ENCODE data around the gene MYCL.

The MYCL gene, protein sequence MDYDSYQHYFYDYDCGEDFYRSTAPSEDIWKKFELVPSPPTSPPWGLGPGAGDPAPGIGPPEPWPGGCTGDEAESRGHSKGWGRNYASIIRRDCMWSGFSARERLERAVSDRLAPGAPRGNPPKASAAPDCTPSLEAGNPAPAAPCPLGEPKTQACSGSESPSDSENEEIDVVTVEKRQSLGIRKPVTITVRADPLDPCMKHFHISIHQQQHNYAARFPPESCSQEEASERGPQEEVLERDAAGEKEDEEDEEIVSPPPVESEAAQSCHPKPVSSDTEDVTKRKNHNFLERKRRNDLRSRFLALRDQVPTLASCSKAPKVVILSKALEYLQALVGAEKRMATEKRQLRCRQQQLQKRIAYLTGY

DNA sequence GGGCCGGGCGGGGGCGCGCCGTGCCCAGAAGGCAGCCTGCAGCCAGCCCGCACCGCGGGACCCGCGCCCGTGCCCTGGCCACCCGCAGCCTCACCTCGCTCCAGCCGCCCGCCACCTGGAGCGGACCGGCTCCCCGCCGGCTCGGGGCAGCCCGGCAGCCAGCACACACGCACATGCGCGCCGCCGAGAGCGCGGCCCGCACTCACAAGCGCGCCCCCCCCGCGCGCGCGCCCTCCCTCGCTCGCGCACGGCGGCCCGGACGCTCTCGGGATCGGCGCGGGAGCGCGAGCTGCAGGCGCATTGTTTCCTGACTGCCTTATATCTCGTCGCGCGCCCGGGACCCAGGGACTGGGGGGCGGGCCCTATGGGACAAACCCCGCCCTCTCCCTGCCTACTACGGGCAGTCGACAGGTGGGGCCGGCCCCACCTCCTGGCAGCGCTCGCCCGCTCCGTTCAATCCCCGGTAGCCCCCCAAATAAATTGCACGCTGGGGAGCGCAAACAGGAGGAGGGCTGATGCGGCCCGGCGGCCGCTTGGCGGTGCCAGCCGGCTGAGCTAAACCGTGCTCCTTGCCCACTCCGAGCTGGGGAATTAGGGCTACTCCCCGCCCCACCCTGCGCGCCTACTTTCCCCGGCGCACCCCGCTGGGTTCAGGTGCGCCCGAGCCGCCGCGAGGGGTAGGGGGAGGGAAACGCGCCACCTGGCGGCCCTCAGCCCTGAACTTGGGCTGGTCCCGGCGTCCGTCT, at the start of gene MYCL:
Gene MYCL, minus strand, starts transcription at position 204 of the 746 bp plus-strand sequence. CDS start 483 bp downstream, outside the sequence.
- peak; percentile 62 for DNase-seq (ENCODE audit: low read depth)

DNA sequence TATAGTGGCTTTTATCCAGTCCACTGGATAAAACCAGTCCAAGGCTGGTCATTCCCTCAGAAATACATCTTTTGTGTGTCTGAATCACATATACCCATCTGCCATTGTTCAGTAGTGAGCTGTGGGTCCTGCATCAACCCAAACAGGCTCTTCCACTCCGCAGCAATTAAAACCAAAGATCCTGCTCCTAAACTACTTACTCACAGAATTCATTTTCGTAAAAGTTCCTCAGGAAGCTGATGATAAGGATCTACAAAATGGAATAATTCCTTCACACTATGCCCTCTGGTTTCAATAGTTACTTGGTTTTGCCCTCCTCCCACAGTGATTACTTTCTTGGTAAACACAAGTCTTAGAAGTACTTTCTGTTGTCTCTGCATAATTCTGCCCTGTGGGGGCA, 48.2 kb upstream of the MYCL start:
- DNase-seq (ENCODE audit: low read depth): no peak

DNA sequence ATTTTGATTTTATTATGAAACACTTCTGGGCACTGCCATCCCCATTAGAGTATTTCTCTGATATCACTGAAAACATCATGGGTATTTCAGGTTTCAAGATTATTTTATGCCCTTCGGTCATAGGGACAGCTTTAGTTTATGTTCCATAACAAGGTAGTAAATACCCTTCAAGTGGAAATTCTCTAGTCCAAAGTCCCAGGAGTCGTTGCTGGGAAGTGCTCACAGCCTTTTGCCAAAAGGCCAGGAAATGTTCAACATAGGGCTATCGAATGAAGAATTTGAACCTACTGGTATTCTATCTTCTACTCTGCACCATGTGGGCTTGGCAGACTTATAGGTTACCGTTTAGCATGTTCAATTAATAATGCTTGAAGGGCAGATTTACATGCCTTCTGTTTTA, 45.5 kb upstream of the MYCL start:
- DNase-seq (ENCODE audit: low read depth): no peak

DNA sequence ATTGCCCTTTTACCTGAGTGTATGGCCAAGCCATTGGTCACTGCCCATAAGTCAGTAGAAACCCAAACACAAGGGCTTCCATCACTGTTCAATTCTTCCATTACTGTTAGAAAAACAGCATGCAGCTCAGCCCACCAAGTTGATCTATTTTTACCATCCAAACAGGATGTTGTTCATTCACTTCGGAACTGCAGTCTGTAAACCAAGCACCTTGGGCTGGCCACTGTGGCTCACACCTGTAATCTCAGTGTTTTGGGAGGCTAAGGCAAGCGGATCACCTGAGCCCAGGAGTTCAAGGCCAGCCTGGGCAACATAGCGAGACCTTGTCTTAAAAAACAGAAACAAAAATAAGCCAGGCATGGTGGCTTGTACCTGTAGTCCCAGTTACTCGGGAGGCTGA, 44.5 kb upstream of the MYCL start:
- no peak for DNase-seq (ENCODE audit: low read depth)

DNA sequence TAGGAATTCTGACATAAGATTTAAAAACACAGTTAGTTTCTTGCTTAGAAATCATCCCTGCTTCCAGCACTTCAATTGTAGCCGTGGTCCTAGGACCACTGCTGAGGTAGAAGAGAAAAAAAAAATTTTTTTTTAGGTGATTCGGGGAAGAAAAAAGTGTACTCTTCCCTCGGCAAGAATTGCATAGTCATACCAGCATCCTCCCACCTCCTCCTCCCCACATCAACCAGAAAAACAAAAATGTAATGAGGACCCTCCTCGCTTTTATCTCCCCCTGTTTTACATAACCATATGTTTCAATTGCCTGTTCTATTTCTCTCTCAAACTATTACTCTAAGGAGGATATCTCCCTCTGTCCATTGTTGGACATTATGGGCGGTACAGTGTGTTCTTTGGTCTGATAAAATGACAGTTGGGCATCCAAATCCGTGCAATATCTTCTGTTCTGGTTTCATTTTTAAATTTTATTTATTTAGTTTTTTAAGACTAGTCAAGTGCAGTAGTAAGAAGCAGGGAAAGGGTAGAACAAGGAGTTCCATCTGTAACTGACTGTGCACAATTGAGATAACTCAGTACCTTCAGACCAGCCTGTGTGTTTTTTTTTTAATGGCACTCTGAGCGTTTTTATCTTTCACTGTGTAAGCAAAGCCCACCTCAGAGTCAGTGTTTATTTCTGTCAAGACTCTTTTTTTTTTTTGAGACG, 42.8 kb upstream of the MYCL start:
- DNase-seq (ENCODE audit: low read depth): no peak

DNA sequence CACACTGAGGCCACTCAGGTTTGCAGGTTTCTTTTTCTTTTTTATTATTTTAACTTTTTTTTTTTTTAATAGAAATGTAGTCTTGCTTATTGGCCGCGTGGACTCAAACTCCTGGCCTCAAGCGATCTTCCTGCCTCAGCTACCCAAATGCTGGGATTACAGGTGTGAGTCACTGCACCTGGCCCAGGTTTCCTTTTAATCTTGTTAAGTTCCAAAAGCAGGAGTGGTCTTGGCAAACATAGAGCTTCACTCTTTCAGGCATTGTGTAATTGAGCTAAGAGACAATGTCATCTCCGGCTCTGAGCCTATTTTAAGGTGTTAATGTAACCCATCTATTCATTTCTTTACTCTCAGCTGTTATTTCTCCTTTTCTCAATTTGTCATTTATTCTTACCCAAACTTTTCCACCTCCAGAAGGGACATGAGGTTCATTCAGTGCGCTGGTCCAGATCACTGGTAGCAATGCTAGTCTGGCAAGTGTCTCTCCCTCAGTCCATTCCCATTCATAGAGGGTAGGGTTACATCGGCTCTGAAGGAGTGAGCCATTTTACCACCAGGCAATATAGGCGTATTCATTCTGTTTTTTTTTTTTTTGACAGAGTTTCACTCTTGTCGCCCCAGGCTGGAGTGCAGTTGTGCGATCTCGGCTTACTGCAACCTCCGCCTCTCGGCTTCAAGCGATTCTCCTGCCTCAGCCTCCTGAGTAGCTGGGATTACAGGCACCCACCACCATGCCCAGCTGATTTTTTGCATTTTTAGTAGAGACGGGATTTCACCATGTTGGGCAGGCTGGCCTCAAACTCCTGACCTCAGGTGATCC, 42.0 kb upstream of the MYCL start:
- DNase-seq (ENCODE audit: low read depth): no peak

DNA sequence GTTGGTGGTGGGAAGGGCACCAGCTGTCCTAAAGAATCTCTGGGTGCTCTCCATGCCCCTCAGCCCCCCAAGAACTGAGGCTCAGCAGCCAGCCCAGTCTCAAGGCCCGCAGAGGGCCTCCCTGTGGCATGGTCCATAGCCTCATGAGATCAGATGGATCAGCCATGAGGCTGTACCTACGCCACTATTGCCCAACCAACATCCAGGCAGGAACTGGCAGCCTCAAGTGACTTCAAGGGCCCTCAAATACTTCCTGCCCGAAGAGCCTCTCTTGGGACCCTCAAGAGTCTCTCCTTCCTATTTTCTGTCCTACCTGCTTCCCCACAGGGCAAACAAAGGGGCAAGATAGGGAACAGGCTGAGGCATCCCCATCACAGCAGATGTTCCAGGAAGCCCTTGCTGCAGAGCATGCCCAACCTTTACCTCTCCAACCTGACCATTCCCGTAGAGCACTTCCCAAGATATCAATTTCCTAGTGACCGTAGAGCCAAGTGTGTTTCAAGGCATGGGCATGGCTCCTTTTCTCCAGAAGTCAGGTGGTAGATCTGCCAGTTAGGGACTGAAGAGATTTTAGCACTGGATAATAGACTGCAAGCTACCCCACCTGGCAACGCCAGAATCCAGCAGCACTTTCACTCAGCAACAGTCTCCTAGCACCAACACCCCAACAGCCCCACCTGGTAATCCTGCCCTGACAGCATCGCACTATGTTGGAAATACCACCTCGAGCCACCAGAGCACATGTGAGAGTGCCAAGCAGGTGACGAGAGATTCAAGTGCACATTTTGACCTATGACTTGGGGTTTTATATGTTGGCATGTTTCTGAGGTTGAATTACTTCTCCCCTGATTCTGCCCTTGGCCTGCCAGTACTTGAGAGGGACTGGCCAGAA, 39.5 kb upstream of the MYCL start:
- no peak for DNase-seq (ENCODE audit: low read depth)

DNA sequence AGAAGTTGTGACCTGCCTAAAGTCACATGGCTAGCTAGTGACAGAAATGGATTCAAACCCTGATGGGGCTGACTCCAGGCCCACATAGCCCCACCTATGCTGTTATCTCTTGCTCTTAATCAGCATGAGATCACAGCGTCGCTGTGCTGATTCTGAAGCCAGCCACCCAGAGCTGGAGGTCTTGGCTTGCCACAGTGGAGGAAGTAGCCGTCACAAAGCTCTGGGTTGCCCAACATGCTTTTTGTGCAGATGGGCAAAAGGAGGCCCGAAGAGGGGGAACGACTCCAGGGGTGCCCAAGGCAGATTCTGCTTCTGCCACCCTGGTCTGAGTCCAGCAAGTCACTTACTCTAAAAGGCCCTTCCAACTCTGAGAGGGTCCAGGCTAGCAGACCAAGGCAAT, 38.5 kb upstream of the MYCL start:
- no peak for DNase-seq (ENCODE audit: low read depth)

DNA sequence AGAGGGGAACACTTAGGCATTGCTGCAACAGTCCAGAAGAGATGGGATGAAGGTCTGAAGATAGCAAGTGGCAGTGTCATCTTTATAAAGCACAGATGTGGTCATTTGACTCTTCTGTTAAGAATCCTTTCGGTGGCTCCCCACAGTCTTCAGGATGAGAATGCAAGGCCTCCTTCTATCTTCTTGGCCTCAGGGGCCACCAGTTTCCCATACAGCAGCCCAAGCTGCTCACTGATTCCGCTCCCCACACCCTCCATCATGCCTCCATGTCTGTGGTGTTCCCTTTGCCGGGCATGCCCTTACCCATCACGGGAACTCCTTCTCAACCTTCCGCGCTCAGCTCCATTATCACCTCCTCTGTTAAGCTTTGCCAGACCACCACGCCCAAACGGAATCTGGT, 37.1 kb upstream of the MYCL start:
- no peak for DNase-seq (ENCODE audit: low read depth)

DNA sequence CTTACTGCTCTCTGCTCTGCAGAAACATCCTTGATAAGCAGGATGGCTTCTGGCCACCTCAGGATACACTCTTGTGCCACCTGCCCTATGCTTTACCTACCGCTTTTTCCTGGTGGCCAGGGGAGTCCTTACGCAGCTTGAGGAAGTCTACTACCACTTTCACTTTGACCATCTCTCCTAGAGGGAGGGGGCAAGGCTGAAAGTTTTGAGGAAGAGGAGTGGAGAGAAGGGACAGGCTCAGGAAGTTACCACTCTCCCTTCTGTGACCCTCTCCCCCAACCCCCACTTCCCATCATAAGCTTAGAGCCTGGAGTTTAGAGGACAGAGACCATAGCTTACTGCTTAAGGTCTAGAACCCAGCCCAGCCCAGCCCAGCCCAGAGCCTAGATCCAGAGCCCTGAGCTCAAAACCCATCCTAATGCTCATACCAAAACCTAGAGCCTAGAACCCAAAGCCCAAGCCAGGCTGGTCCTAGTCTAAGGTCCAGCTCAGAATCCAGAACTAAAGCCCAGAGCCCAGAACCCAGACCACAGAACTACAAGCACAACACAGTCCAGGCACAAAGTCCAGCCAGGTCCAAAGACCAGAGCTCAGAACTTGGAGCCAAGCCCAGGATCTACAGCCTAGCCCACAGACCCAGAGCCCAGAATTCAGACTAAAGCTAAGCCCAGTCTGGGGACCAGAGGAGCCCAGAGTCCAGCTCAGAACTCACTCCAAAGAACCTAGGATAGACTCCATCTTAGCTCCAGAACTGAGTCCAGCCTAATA, 35.2 kb upstream of the MYCL start:
- no peak for DNase-seq (ENCODE audit: low read depth)

DNA sequence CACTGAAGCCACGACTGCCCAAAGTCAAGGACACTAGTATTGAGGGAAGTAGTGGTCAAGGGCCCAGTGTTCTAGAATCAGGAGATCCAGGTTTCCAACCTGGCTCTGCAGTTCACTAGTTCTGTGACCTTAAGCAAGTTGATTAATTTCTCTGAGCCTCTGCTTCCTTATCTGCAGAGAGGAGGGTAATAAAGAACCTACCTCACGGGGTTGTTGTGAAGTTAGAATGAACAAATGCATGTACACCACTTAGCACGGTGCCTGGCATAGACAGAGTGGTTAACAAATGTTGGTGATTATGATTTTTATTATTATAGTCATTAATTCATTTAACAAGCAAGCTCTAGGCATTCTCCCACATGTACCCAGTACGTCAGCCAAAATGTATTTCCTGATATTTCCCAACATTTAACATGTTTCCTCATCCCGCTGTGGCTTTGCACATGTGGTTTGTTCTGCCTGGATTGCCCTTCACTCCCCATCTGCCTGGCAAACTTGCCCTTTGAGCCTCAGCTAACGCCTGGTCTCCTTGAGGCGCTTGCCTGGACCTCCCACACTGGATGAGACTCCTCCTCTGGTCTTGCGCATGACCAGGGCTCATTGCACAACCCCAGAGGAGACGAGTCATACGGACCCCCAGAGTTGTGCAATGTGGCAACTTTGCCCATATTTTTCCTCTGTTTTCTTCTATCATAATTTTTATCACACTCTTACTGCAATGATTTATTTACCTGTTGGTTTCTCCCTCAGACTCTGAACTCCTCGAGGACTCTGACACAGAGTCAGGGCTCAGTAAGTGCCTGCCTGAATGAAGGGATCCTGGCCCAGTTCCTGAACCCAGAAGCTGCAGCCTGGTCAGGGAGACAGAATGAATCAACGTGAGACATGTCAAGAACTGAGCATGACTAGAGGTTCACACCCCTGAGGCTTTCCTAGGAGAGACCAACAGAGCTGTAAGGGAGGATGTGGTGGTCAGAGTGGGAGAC, 32.5 kb upstream of the MYCL start:
- no peak for DNase-seq (ENCODE audit: low read depth)

DNA sequence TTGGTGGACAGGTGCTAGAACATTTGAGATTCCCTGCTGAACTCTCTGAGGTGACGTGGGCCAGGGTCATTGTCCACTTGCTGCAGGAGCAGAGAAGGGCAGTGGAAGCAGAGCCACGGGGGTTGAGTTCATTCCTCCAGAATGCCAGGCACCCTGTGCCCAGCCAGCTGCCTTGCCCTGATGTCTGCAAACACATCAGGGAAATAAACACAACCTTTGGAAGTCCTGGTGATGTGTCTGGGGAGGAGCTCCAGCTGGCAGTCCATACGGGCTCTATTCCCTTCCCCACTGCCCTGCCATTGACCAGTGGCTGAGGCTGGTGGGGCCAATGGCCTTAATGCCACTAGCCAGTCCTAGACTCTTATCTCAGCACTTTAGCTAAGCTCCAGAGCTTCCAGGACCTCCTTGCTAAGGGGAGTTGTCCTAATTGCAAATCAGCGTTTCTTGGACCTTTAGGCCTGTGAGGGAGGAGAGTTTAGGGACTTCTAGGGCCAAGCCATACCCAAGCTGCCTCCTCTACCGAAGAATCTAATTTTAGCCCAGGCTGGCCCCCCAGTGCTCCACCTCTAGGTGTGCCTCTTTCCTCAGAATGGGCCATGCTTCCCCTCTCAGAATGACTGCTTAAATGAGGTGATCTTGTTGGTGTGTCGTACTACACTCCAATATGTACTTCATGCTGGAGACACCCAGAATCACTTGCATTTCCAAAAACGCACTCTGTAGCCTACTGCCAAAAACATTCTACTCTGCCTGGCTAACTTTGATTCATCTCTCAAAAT, 27.3 kb upstream of the MYCL start:
- no peak for DNase-seq (ENCODE audit: low read depth)

DNA sequence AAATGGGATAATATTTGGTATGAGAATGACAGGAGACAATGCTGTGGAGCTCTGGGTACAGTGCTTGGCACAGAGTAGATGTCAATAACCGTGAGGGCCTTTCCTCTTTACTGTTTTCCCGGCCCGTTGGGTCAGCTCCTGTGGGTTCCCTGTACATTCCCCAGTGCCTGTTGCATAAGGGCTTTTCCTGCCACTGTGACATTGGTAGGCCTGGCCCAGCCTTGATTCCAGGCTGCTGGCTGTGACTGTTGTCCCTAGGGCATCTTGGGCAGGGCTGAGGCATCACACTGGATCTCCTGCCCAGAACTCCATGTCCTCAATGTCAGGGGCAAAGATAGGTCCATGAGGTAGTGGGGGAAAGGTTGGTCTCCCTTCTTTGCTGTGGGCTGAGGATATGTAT, 25.8 kb upstream of the MYCL start:
- no peak for DNase-seq (ENCODE audit: low read depth)

DNA sequence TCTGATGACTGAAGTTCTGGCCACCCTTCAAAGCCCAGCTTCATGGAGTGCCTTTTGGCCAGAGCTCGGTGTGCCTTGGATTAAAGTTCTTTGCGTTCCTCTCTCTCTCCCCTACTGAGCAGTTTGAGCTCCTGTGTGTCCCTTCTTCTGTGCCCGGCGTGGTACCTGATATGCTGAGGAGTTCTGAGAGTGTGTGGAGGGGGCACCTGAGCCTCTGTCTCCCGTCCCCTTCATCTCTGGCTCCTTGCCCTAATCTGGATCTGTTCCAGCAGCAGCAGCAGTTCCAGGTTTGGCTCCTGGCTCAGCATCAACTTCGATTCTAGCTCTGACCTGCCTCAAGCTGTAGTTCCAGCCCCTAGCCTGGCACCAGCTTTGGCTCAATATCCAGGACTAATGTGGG, 25.1 kb upstream of the MYCL start:
- no peak for DNase-seq (ENCODE audit: low read depth)

DNA sequence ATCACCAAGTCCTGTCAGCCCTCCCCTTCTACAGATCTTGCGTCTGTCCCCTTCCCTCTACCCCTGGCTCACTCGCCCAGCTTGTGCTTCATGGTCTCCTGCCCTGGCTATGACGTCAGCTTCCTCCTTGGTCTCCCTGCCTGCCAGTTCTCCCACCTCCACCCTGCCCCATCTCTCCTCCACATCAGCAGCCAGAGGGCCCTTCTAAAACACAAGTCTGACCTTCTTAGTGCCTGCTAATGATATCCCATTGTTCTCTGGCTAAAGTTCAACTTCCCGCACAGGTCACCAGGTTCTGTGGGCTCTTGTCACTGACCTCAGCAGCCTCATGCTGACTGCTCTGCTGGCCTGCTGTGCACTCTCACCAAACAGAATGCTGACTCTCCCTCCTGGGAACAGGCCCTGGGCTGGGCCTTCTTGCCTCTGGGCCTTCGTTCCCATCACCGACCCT, 24.7 kb upstream of the MYCL start:
- DNase-seq (ENCODE audit: low read depth): no peak

DNA sequence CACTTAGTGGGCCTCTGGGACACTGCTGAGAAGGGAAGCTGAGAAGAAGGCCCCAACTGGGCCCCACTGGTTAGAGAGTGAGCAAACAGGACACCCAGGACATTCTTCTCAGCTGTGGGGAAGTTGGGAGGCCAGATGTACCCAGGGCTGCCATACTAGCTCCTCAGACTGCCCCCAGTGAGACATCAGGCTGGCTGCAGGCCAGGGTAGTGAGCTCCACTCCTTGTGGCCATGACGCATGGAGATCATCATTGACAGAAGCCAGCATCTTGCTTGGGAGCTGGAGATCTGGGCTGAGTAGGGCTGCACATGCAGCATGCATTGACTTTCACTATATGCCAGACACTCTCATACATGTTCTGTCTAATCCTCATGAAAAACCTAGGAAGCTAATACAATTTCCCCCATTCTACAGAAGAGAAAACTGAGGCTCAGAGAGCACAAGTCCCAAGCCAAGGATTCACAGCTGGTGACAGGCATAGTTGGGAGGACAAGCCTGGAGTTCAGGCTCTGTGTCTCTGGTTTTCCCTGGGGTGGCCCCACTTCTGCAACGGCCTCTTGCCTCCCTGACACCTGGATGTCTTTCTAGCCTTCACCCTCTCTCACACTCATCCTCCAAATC, 24.1 kb upstream of the MYCL start:
- DNase-seq (ENCODE audit: low read depth): no peak

DNA sequence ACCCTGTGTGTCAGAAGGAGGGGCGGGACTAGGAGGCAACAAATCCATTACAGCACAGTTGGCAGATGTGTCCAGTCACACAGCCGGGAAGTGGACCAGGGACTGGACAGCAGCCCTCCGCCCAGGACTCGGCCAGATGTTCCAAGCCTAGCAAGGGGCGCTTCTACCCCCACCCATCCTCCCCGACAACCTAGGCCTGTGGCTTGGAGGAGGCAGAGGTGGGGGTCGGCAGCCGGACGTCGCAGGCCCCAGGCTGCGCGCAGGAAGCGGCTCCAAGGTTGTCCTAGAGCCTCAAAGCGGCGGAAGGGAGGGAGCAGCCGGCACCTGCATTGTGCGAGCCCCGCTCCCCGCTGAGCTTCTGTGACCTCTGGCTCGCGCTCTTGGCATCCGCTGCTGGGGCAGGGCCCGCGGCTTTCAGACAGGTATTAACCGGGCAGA, 20.6 kb upstream of the MYCL start:
- DNase-seq (ENCODE audit: low read depth): no peak

DNA sequence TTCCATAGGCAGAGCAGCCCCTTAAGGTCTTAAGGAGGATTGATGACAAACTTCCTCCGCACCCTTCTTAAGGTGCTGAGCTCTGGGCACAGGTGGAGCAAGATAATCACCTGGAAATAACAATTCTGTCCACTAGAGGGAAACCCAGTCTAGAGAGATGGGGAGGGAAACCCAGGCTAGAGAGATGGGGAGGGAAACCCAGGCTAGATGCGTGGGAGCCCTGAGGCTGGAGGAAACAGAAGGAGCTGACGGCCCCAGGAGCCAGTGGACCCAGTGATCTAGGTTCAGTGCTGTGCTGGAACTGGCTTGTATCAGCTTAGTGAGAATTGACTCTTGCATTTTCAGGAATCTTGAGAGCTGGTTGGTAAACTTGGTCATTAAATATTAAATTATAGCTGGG, 17.8 kb upstream of the MYCL start:
- peak; percentile 30 for DNase-seq (ENCODE audit: low read depth)

Data from activated T-cell treated with anti-CD3 and anti-CD28 coated beads for 24 hours (primary cell).